Hematopoietic multipotent progenitor cell treated with erythropoietin and hydrocortisone succinate and interleukin-3 and kit ligand, for 8 days (in vitro differentiated cells): ENCODE measurements around the gene GNAI3.

Experiments used
- DNase-seq: peaks from one replicate; pipeline ENCODE4 v3.0.0-alpha.2; 2015

The GNAI3 gene

DNA sequence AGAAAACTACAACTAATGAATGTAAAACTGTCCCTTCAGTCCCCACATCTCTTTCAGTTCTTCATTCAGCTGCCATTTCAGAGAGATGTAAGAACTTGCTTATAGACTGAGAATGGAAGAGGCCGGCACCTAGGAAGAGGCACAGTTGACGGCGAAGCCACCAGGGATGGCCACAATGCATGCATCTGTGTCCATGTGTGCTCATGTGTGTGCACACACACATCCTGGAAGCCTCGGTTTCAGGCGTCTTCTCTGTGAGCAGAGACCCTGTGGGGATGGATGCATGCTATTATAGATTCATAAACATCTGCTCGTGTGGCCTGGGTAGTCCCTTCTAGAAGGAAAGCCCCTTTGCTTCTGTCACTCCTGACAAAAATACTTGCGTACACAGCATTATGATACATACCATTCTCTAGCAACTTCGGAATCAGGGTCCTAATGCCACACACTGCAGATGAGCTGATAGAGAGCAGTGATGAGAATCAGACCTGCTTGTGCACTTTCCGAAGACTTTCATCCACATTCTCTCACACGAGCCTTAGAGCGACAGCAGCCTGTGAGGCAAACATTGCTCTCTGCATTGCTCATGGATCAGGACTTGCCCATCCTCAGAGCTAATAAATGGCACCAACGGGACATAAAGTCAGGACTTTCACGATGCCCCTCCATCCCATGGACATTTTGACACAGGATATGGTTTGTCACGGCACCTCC lies 21.2 kb upstream of the GNAI3 start:
- DNase-seq, result no peak

DNA sequence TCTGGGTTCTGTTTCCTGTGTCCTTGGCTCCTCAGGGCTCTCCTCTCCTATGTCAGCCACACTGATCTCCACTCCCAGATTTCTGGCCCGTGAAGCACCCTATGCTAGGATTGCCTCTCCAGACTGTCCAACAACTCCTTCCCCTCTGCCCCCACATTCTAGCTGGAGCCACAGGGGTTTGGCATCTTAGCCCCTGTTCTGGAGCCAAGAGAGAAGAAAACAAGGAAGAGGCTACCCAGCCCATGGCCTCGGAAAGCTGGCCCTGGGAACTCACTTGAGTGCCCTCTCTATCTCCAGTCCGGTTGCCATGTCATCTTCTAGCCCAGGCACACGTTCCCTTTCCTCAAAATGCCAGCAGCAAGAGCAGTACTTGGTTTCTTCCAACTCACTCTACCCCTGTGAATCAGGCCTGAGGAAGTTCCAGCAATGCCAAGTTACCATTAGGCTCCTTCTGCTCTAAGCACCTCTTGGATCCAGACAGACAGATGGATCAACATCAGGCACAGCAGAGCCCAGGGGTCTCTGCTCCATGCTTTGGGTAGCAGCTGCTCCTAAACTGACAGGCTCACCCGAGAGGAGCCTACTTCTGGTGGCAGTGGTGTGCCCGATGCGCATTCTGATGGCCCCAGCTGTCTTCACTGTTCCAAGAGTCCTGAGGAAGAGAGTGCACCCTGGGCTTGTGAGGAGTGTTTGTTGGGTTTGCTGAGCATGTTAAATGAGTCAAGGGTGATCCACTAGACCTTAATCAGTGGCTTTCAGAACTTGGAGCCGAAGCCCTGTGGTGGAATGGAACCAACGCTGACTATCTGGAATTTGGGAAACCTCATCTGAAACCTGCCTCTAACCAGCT lies 20.3 kb upstream of the GNAI3 start:
- DNase-seq, result no peak

DNA sequence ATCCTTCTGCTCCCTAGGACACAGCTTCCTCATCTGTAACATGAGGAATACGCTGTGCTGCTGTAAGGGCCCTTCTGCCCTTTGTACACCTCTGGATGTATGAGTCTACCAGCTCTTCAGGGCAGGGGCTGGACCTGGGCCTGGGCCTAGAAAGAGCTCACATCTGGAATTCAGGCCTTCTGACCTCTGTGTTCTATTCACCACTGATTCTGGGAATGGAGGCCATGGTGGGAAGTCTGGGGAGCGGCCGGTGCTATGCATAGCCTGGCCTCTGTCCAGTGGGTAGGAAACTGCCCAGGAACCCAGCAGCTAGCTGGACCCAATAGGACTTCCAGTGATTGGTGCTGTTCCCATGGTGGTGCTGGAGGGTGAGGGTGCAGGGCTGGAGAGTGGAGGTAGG lies 19.7 kb upstream of the GNAI3 start:
- DNase-seq, result no peak

DNA sequence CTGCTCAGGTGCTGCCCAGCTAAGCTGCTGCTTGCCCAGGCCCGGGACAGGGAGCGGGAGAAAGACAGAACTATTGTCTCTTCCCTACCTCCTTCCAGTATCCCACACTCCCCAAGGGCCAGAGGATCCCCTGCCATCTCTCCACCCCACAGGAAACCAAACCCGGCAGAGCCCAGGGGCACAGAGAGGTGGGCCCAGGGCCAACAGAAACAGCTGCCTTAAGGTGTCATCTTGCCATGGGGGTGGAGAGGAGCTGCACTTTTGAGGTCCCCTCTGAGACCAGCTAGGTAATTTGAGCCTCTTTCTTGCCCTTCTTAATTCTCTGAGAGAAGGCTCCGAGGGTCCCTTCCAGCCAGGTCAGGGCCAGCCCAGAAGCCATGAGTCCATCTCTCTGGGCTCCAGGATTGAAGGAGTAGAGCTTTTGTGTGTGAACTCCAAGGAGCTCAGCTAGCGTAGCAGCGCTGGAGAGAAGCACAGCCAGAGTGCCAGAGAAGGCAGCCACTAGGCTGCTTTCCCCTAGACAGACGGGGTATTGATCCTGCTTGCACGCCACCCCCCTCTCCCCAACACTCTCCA lies 18.4 kb upstream of the GNAI3 start:
- no peak for DNase-seq

DNA sequence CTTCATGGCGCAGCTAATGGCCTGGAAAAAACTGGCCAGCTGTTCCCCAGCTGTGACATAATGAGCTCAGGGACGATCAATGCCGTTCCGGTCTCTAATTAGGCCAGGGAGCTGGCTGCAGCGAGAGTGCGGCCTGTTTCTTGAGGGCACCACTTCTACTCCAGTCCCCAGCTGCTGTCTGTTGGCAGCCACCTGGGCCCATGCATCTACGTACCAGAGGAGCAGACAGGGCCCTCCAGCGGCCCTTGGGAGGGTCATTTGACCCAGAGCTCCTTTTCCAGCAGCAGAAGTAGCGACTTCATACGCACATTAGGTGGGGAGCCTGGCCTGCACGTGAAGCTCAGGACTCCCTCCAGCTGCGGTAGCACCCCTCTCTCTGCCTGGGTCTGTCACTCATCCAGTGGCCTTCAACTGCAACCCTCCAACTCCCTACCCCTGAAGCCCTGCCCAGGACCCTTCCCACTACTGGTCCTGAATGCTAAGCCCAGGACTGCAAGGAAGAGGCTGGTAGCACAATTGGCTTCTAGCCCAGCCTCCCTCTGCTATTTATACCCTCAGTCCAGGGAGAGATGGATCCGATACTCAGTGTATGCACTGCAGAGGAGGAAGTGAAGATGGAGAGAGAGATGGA lies 17.8 kb upstream of the GNAI3 start:
- no peak for DNase-seq

DNA sequence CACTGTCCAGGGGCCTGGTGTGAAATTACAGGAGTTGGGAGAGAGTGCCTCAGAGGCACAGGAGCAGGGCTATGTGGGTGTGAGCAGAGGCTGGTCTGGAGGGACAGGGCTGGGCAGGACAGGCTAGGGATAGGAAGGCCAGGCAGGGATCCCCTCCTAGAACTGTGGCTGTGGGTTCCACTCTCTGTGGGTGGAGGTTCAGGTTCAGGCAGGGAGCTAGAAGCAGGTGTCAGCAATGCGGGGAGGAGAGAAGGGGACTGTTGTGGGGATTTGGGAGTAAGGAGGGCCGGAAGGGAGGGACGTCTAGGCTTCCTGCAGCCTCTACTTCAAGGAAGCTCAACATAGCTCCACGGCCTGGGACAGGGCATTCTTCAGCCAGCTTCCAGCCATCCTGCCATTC lies 17.0 kb upstream of the GNAI3 start:
- no peak for DNase-seq

DNA sequence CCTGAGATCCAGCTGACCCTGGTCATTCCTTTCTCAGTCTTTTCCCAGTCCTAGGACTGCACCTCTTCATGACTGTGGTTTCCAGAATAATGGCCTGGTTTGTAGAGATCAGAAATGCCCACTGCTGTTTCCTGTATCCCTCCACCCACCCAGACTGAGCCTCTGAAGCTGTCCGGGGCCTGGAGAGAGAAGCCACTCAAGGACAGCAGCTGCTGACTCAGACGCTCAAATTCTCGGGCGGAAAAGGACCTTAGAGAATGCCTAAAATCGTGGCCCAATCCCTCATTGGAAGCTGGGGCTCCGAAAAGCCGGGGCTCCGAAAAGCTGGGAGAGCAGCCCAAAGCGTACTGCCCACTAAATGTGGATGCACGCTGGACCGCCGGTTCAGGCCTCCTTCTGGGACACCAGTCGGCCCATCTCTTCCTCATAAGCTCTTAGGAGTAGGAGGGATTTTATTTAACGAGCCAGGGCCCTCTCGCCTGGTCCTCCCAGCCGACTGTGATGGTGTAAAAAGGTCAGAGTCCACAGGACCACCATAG lies 16.5 kb upstream of the GNAI3 start:
- no peak for DNase-seq

DNA sequence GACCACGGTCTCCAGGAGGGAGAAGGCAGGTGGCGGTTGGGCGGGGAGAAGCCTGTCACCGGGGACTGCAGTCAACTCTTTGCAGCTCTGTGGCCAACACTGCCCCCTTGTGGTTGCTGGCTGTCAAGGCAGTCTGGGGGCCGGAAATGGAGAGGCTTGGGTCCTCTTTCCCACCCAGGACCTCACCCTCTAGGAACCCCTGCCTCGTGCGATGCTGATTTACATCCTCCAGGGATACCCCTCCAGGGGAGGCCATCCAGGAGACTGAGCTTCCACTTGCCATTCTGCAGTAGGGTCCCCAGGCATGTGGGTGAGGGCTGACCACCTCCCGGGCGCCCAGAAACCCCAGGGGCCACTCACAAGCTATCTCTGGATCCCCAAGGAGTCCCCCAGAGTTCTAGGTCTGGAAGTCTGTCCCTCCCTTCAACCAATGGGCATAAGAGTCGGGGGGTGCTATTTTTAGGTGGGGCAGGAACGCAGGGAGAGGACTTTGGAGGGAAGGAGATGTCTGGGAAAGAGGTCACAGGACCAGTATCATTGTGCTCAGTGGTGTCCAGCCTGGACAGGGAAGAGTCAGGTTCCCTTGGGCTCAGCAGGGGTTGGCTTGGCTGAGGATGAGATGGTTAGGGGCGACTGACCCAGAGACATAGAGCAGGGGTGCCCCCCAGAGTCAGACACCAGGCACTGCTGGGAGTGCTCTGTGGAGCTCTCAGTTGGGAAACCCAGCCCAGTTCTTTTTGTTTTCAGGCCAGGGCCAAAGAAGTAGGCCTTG lies 15.9 kb upstream of the GNAI3 start:
- DNase-seq, result peak; percentile 83

DNA sequence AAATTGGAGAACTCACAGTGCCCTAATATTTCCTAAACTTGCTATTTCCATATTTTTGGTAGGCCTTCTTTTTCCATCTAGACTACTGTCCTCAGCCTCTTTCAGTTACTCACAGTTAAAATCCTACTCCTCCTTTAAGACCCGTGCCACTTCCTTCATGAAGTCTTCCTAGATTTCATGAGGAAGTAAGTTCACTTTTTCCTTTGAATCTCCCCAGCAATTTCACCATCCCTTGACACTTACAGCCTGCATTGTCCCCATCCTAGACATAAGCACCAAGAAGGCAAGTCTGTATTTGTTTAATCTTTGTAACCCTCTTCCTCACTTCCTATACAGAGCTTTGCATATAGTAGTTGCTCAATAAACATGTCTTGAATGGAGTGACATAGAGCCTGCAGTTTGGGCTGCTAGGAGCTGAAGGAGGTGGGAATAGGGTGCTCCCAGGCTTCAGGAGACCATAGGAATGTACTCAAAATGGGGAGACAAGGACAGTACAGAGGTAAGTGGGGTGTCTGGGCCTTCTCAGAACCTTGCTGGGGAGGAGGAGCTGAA lies 14.0 kb upstream of the GNAI3 start:
- DNase-seq, result no peak

DNA sequence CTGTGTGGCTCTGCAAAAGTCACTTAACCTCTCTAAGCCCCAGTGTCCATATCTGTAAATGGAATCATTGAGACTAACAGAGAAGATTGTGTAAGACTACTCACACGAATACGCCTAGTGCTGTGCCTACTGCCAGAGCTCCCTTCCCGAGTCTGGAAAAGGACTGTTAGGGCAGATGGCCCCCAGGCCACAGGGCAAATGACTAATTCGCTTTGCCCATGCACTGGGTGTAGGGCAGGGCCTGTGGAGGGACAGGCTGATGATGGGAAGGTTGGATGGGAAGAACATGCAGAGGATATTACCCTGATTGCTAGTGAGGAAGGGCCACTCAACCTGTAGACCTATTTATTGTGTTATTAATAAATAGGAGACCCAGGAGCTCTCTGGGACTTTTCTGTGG lies 12.9 kb upstream of the GNAI3 start:
- DNase-seq, result no peak

DNA sequence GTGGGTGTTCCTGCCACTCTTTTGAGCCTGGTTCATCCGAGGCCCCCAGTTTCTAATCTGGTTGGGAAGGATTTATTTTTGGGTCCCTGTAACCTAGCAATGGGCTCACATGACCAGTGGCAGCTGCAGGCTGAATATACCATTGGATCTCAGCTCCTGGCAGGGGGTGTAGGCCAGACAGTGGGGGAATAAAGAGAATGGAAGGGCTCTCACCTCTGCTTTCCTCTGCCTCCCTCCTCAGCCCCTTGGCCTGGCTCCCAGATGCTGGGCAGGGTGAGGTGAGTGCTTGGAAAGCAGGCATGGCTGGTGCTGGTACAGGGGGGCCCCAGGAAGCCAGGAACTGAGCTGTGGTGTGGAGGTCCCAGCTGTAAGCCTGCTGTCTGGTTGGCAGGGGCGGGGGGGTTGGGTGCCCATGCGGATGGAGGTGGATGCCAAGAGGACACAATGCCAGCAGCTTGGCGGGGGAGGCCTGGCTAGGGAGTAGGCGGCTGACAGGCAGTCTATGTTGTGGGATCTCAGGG lies 12.4 kb upstream of the GNAI3 start:
- DNase-seq, result no peak

DNA sequence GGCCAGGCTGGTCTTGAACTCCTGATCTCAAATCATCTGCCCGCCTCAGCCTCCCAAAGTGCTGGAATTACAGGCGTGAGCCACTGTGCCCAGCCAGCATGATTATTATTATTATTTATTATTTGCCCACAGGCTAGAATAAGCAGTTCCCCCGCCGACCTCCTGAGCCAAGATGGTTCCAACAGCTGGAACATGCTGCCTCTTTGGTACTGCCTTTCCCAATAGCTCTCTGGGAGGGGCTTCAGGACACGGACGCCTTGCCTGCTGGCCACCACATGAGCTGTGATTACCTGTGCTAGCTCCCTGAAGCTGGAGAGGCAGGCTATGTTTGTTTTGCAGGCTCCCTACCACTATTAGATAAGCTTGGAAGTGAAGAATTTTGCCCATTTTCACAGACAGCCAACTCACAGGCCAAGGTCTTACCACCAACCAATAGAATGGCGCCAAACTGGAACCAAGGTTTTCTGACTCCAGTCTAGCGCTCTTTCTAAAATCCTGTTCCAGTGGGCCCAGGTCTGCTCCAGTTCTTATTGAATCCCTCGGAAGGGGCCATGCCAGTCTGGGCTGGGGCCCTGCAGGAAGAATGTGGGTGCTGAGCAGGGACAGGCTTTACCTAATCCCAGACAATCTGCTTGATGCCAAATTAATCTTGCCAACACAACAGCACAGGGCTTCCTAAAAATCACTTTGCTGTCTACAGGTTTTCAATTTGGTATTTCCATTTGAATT lies 10.8 kb upstream of the GNAI3 start:
- no peak for DNase-seq

DNA sequence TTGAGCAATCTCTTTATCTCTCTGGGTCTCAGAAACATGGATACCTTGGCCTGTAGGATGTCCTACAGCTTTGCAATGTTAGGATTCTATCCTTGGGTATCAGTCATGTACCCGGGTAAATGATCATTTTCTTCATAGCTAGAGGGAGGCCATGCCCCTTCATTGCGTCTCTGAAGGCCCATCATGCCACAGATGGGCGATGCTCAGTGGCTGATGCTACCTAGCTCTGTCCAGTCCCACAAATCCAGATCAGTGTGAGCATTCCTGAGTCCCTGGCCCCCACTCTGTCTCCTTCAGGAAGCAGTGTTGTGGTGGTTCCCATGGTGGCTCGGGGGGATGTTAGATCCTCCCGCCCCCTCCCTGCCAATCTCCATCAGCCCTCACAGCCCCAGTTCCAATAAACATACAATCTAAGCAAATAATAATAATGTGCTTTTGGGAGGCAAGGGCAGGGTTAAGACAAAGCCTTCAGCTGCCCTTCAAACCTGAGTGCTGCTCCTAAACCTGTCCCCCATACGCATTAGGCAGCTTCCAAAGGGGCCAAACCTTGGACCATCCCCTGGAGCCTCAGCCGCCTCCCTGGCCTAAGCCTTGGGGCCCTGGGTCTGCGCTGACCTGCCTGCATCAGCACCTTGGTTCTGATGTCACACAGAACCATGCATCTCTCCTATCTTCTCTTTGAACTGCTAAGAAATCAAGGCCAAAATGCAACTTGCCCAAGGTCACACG lies 9.4 kb upstream of the GNAI3 start:
- no peak for DNase-seq

DNA sequence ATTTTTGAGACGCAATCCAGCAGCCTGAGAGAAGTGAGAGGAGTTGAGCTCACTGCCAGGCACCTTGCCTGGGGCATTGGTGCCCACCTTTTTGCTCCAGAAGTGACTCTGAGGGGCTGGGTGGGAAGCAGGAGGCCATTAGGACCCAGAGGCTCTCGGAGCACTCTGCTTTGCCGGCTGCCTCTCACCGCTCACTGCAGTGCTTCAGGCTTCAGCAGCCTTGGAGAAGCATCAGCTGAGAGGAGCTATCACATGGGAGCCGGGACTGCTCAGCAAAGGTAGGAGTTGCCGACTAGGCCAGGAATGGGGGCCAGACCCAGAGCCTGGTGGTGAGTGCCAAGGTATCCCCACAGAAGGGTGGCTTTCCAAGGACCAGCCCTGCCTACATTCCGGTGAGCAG lies 8.7 kb upstream of the GNAI3 start, which contains the start of gene GPR61:
GPR61 (plus strand) TSS at position 197 of the 400 bp plus-strand sequence. CDS start 3,151 bp downstream, outside the sequence.
- no peak for DNase-seq

DNA sequence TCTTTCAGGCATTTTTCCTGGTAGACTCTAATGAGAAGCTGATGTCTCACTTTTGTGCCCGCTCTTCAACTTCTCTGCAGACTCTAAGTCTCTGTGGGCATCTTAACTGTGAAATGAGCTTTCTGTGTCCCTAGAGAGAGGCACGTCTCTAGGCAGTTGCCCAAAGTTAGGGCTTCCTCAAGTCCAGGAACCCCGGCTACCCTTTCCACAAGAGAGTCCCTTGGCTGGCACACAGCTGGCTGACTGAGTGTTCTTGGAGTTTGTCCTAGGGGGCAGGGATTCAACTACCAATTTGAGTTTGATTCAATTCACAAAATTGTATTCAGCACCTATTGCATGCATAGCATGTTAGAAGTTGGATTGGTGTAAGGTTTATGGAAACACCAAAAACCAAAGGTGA lies 7.3 kb upstream of the GNAI3 start:
- DNase-seq, result no peak

DNA sequence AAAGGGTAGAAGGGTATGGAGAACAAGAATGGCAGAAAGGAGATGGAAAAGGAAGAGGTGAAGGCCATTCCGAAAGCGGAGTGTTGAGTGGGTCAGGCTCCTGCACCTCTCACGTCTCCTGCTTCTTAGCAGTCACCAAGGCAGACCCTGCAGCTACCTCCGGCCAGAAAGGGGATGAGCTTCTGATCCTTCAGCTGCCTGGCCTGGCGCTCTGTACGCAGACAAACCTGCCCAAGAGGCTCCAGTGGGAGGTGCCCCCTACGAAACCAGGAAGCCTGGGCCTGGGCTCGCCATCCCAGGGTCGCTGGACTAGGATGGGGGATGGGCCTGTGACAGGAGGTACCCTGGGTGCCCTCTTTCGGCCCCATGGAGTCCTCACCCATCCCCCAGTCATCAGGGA lies 5.8 kb upstream of the GNAI3 start:
- no peak for DNase-seq

DNA sequence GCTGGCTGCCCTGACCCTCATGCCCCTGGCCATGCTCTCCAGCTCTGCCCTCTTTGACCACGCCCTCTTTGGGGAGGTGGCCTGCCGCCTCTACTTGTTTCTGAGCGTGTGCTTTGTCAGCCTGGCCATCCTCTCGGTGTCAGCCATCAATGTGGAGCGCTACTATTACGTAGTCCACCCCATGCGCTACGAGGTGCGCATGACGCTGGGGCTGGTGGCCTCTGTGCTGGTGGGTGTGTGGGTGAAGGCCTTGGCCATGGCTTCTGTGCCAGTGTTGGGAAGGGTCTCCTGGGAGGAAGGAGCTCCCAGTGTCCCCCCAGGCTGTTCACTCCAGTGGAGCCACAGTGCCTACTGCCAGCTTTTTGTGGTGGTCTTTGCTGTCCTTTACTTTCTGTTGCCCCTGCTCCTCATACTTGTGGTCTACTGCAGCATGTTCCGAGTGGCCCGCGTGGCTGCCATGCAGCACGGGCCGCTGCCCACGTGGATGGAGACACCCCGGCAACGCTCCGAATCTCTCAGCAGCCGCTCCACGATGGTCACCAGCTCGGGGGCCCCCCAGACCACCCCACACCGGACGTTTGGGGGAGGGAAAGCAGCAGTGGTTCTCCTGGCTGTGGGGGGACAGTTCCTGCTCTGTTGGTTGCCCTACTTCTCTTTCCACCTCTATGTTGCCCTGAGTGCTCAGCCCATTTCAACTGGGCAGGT lies 5.0 kb upstream of the GNAI3 start:
- no peak for DNase-seq

DNA sequence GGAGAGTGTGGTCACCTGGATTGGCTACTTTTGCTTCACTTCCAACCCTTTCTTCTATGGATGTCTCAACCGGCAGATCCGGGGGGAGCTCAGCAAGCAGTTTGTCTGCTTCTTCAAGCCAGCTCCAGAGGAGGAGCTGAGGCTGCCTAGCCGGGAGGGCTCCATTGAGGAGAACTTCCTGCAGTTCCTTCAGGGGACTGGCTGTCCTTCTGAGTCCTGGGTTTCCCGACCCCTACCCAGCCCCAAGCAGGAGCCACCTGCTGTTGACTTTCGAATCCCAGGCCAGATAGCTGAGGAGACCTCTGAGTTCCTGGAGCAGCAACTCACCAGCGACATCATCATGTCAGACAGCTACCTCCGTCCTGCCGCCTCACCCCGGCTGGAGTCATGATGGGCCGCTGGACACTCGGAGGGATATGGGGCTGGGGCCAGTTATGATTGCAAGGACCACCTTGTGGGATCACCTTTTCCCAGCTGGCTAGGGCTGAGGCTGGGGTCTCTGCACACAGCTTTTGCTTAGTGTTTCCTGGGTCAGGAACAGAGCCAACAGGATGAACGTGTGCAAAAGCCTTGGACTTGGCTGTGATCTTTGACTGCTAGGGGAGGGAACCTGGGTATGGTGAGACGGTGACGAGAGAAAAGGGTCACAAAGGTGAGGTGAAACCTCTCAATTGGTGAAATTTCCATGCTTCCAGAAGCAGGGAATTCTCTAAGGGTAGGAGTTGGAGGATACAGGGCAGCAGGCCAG lies 4.3 kb upstream of the GNAI3 start:
- no peak for DNase-seq
